ENCODE data around the gene RFX1.

DNA sequence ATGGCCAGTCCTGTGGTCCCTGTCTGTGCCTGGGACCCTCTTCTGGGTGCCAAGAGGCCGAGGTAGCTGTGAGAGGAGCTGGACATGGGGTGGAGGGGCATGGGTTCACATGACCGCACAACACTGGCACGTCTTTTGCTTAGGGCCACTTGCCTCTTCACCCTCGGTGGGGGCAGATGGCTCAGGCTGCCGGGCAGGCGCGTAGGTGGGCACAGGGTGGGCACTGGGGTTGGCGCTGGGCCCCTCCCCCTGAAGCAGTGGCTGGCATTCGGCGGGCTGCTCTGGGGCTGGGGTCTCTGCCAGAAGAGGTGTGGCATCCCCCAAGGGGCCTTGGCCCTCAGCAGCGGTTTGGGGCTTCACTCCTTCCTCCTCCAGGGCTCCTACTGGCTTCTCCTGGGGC, 47.4 kb upstream of the RFX1 start:
- no peak for TF ChIP-seq TCF7 (CRISPR knock-in tag; IDR thresholded peaks at IDR 0.05; ENCODE audit: low read depth)
- TF ChIP-seq CTCF (IDR thresholded peaks at IDR 0.05), result no peak
- TF ChIP-seq, protein P1, sequence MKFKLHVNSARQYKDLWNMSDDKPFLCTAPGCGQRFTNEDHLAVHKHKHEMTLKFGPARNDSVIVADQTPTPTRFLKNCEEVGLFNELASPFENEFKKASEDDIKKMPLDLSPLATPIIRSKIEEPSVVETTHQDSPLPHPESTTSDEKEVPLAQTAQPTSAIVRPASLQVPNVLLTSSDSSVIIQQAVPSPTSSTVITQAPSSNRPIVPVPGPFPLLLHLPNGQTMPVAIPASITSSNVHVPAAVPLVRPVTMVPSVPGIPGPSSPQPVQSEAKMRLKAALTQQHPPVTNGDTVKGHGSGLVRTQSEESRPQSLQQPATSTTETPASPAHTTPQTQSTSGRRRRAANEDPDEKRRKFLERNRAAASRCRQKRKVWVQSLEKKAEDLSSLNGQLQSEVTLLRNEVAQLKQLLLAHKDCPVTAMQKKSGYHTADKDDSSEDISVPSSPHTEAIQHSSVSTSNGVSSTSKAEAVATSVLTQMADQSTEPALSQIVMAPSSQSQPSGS (CRISPR knock-in tag; IDR thresholded peaks at IDR 0.05; ENCODE audit: borderline replicate concordance, low read depth), result no peak
- TF ChIP-seq USF2 (CRISPR knock-in tag; IDR thresholded peaks at IDR 0.05), result no peak
- no peak for TF ChIP-seq ESRRA (CRISPR knock-in tag; IDR thresholded peaks at IDR 0.05; ENCODE audit: borderline replicate concordance)
- TF ChIP-seq PREB (CRISPR knock-in tag; IDR thresholded peaks at IDR 0.05; ENCODE audit: borderline replicate concordance), result no peak
- TF ChIP-seq SMAD4 (CRISPR knock-in tag; IDR thresholded peaks at IDR 0.05), result no peak
- no peak for TF ChIP-seq ZNF121 (CRISPR knock-in tag; IDR thresholded peaks at IDR 0.05)
- no peak for TF ChIP-seq ELF4 (CRISPR knock-in tag; IDR thresholded peaks at IDR 0.05; ENCODE audit: low read depth)
- no peak for TF ChIP-seq E2F5 (CRISPR knock-in tag; IDR thresholded peaks at IDR 0.05)
- TF ChIP-seq, protein P2, sequence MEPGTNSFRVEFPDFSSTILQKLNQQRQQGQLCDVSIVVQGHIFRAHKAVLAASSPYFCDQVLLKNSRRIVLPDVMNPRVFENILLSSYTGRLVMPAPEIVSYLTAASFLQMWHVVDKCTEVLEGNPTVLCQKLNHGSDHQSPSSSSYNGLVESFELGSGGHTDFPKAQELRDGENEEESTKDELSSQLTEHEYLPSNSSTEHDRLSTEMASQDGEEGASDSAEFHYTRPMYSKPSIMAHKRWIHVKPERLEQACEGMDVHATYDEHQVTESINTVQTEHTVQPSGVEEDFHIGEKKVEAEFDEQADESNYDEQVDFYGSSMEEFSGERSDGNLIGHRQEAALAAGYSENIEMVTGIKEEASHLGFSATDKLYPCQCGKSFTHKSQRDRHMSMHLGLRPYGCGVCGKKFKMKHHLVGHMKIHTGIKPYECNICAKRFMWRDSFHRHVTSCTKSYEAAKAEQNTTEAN (CRISPR knock-in tag; IDR thresholded peaks at IDR 0.05), result no peak
